LNCaP clone FGC (cell line): ENCODE results near the gene GLIS1.

Experiments
- DNase-seq: peaks from one replicate; pipeline ENCODE4 v3.0.0-alpha.2; 2011; ENCODE audit warnings: low read depth
- H3K4me3 ChIP-seq: 2 replicates; pipeline ENCODE4 v1.5.1; 2011; ENCODE audit warnings: mild to moderate bottlenecking, low read depth, low read length, control low read depth
- TF ChIP-seq, protein P1 (sequence below): IDR thresholded peaks from 2 replicates; pipeline ENCODE4 v1.5.1; 2012; ENCODE audit warnings: mild to moderate bottlenecking; ENCODE audit not compliant: control insufficient read depth, insufficient read depth; ENCODE audit errors: extremely low read depth

GLIS1 gene

DNA sequence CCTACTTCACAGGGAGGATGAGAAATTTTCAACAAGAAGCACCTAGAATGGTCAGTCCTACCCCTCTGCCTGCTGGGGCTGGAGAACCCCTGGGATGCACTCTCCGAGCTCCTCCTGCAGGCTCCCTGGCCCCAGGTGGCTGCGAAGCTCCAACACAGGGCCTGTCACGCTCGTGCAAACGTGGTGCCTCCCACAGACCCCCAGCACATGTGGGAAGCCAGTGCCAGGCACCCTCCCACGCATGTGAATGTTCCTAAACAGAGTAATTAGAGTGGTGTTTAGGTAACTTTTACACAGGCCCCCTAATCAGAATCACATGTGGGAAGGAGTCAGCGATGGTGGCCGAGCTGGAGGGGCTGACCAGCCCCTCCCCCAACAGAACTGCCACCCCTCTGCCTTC, 28.4 kb downstream of the GLIS1 start:
- TF ChIP-seq, protein P1, sequence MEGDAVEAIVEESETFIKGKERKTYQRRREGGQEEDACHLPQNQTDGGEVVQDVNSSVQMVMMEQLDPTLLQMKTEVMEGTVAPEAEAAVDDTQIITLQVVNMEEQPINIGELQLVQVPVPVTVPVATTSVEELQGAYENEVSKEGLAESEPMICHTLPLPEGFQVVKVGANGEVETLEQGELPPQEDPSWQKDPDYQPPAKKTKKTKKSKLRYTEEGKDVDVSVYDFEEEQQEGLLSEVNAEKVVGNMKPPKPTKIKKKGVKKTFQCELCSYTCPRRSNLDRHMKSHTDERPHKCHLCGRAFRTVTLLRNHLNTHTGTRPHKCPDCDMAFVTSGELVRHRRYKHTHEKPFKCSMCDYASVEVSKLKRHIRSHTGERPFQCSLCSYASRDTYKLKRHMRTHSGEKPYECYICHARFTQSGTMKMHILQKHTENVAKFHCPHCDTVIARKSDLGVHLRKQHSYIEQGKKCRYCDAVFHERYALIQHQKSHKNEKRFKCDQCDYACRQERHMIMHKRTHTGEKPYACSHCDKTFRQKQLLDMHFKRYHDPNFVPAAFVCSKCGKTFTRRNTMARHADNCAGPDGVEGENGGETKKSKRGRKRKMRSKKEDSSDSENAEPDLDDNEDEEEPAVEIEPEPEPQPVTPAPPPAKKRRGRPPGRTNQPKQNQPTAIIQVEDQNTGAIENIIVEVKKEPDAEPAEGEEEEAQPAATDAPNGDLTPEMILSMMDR: no peak
- DNase-seq: no peak
- H3K4me3 ChIP-seq: no peak overlapping the region

DNA sequence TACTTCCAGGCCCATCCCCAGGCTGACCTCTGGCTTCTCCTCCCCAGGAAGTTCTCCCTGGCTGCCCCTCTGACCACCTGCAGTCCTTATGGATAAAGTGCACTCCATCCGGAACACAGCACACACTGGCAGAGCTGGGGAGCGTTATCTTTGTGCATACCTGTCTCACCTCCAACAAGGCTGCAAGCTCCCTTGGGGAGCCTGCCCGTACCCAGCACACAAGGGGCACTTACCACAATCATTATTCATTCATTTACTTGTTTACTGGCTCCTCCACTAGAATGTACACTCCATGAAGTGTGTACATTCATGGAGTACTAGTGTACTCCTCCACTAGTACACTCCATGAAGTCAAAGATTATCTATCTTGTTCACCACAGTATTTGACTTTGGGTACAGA, 30.3 kb downstream of the GLIS1 start:
- TF ChIP-seq, protein P1: no peak
- no peak overlapping the region for H3K4me3 ChIP-seq
- no peak for DNase-seq

DNA sequence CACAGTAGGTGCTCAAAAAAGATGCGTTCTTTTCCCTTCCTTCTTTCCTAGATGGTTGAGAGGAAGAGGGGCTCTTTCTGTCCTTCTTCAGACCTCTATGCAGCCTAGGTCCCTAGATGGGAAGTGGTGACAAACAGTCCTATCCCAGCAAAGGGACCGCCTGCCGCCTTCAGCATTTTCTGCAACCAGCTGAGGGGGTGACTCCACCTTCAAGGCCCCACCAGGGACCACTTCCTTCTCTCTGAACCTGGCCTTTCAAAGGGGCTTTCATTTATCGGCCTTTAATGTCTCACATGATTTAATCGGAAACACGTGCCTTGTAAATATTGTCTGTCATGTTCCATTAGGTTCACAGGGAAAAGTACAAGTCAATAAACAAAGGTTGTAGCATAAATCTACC, 32.6 kb downstream of the GLIS1 start:
- H3K4me3 ChIP-seq: no peak overlapping the region
- no peak for DNase-seq
- TF ChIP-seq, protein P1: no peak

DNA sequence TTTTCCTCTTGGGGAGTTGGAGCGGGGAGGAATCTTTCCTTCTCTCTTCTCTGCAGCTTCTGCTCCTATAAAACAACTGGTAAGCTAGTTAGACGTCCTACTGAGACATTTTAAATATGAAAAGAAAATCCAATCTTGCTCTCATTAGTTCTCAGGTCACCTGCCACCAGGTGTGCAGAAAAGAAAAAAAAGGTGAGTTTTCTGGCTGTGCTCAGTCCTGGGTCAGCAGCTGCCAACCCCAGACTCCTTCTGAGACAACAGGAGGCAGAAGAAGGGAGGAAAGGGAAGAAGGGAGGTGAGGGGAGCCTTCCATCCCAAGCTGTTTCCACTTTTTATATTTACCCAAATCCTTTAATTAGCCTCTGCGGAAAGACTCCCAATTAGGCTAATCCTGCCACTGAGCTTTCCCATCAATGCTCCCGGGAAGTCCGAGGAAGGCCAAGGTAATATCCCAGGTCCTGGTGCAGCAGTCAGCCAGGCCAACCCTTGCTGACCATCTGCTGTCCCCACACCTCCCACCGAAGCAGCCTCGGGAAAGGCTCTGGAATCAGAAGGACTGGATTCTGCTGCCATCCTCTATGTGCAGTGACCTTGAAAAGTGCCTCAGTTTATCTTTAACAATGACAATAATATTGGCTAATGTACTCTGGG, 33.4 kb downstream of the GLIS1 start:
- TF ChIP-seq, protein P1: no peak
- no peak overlapping the region for H3K4me3 ChIP-seq
- DNase-seq: no peak

DNA sequence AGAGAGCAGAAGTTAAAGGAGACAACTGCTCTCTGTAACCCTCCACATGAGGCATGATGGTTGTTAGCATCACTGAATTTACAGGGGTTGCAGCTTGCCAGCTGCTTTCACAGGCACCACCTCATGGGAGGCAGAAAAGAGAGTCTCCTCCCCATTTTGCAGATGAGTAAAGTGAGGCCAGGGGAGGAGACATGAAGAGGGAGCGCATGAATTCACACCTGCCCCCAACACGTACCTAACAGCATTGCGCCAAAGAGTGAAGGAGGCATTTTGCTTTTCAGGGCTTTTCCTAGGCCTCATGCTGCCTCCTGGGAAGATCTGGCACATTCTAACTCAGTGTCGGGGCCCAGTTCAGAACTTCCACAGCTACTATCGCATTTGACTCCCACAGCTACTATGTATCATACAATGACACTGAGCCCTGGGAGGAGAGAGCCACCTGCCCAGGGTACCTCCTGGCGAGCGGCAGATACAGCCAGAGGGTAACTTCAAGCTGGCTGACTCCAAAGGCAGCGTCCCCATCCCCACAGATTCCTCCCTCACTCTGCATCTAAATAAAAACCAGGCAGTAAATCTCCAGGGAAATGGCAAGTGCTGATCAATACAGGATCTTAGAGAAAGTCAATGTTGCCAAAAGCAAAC, 34.0 kb downstream of the GLIS1 start:
- no peak for DNase-seq
- H3K4me3 ChIP-seq: no peak overlapping the region
- TF ChIP-seq, protein P1: no peak

DNA sequence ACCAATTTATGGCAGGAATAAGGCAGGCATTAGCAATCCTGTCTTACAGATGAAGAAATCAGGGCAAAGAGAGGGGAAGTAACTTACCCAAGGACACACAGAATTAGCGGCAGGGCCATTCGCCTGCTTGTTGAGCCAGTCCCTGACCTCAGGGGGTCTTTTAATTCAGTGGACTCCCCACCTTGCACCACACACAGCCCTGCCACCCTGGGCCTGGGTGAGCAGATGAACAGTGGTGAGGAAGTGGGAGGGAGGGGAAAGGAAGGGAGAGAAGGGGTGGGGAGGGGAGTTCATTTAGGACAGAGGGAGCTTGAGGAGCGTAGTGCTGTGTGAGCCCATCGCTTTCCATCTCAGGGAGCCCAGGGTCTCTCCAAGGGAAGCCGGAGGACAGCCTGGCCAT, 34.7 kb downstream of the GLIS1 start:
- no peak overlapping the region for H3K4me3 ChIP-seq
- TF ChIP-seq, protein P1: no peak

DNA sequence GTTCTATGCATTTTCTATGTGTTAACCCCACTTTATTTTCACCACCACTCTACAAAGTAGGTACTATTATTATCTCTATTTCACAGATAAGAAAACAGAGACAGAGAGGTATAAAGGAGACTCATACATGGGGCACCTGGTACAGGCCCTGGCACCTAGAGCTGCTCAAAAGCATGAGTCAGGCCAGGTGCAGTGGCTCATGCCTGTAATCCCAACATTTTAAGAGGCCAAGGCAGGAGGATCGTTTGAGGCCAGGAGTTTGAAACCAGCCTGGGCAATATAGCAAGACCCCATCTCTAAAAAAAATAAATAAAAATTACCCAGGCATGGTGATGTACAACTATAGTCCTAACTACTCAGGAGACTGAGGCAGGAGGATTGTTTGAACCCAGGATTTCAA, 35.8 kb downstream of the GLIS1 start:
- TF ChIP-seq, protein P1: no peak
- DNase-seq: no peak
- H3K4me3 ChIP-seq: no peak overlapping the region

More for the DNA sequence above, 34.7 kb downstream of the GLIS1 start:
- no peak for DNase-seq
